BE2C (cell line): ENCODE data around the gene CHGA.

ENCODE experiments used
- DNase-seq: peaks from one replicate; pipeline ENCODE4 v3.0.0-alpha.2; 2020
- H3K27me3 ChIP-seq: fragments of 250-450 bp; sonication (Bioruptor Pico); 2 replicates; pipeline ENCODE4 v1.5.1; 2020; ENCODE audit warnings: mild to moderate bottlenecking
- H3K36me3 ChIP-seq: fragments of 250-450 bp; sonication (Bioruptor Pico); 2 replicates; pipeline ENCODE4 v1.5.1; 2020; ENCODE audit warnings: mild to moderate bottlenecking
- H3K4me1 ChIP-seq: fragments of 250-450 bp; sonication (Bioruptor Pico); 2 replicates; pipeline ENCODE4 v1.5.1; 2020
- H3K4me3 ChIP-seq: 2 replicates; pipeline ENCODE4 v1.5.1; 2011; ENCODE audit warnings: low read depth, low read length
- H3K9me3 ChIP-seq: fragments of 250-450 bp; sonication (Bioruptor Pico); 2 replicates; pipeline ENCODE4 v1.5.1; 2020
- CTCF ChIP-seq: IDR thresholded peaks from 2 replicates; pipeline ENCODE4 v1.5.1; 2012; ENCODE audit warnings: mild to moderate bottlenecking, low read depth, low read length

Gene CHGA

DNA sequence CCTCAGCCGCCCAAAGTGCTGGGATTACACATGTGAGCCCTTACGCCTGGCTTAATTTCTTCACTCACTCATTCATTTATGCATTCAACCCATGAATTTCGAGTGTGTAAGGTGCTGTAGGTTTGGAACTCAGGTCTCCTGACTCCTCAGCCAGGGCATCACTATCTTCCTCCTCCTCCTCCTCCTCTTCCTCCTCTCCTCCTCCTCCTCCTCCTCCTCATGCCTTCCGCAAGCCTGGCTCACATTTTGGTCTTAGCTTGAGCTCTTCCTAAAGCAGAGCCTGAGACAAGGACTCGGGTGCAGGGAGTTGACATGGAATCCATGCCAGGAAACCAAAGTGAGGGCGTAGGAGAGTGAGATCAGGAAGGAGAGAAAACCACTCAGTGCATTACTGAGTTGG lies 20.8 kb upstream of the CHGA start:
- Histone ChIP-seq H3K4me1 (peaks cover 17% of the 10 kb centered on the region), H3K4me3 (no peak overlapping the region), H3K27me3 (no peaks in the 10 kb centered on the region), H3K36me3 (no peaks in the 10 kb centered on the region), H3K9me3 (0 out of 2 replicates have a peak, but pooled peaks cover 3% of the 10 kb centered on the region)
- no peak for TF ChIP-seq CTCF
- DNase-seq: no peak

DNA sequence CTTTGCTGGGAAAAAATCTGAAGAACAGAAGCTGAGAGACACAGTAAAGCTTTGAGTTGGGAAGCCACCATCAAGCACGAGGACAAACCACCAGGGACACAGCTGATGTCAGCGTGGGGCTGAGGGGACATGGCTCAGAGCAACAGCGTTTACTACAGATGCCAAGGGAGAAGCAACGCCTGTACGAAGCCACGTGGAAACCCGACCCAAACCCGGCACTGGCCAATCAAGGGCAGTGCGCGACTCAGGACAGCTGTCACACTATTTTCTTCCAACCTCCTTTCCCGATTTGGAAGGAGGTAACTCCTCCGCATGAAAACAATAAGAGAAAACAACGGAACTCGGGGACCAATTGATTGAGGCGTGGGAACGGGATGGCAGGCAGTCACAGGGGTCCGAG lies 20.2 kb upstream of the CHGA start:
- Histone ChIP-seq H3K4me3 (no peak overlapping the region), H3K9me3 (0 out of 2 replicates have a peak, but pooled peaks cover 3% of the 10 kb centered on the region), H3K4me1 (peaks cover 21% of the 10 kb centered on the region), H3K27me3 (no peaks in the 10 kb centered on the region), H3K36me3 (no peaks in the 10 kb centered on the region)
- no peak for DNase-seq
- TF ChIP-seq CTCF: no peak

GRCh38 chr14:92903359-92903758 lies 19.6 kb upstream of the CHGA start:
- Histone ChIP-seq H3K36me3 (no peaks in the 10 kb centered on the region), H3K4me1 (peaks cover 21% of the 10 kb centered on the region), H3K9me3 (0 out of 2 replicates have a peak, but pooled peaks cover 3% of the 10 kb centered on the region), H3K4me3 (no peak overlapping the region), H3K27me3 (no peaks in the 10 kb centered on the region)
- no peak for DNase-seq
- TF ChIP-seq CTCF: no peak

GRCh38 chr14:92905667-92906066 lies 17.3 kb upstream of the CHGA start:
- Histone ChIP-seq H3K4me3 (no peak overlapping the region), H3K27me3 (no peaks in the 10 kb centered on the region), H3K36me3 (no peaks in the 10 kb centered on the region), H3K9me3 (0 out of 2 replicates have a peak, but pooled peaks cover 2% of the 10 kb centered on the region), H3K4me1 (peaks cover 25% of the 10 kb centered on the region)
- TF ChIP-seq CTCF: no peak
- no peak for DNase-seq

DNA sequence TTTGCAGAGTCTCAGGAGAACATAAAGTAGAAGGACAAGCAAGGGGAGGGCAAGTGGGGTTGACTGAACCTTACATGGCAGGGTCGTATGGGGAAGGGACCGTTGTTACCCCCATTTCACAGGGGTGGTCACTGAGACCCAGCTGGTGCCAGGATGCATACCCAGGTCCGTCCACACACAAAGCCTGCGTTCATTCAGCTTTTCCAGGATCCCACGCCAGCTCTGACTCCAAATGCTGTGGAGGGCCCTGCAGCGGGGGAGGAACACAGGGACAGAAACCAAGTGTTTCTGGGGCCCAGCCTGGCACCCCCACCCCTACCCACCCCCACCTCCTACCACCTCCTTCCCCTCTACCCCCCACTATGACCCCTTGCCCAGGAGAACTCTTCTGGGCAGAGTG lies 16.5 kb upstream of the CHGA start:
- H3K9me3 ChIP-seq: no peaks in the 10 kb centered on the region
- H3K27me3 ChIP-seq: no peaks in the 10 kb centered on the region
- DNase-seq: no peak
- no peaks in the 10 kb centered on the region for H3K36me3 ChIP-seq
- TF ChIP-seq CTCF: no peak
- H3K4me1 ChIP-seq: peaks cover 25% of the 10 kb centered on the region
- no peak overlapping the region for H3K4me3 ChIP-seq

DNA sequence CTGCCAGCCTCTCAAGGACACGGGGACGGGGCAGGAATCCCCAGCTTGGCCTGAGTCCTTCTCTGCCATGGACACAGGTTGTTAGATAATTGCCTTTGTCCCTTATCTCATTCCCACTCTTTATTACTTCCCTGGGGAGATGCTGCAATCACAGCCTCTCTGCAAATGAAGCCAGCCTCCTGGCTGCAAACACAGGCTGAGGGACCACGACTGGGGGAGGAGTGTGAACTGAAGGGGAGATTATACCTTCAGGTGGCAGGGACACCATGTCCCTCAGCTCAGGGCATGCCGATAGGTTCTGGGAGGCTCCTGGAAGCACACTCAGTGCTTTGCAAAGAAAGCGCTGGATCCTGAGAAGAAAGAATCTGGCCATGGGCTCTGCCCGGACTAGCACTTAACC lies 16.1 kb upstream of the CHGA start:
- TF ChIP-seq CTCF: no peak
- H3K9me3 ChIP-seq: no peaks in the 10 kb centered on the region
- peak; percentile 80 for DNase-seq
- peak overlapping the region; percentile 36 for H3K4me3 ChIP-seq
- no peaks in the 10 kb centered on the region for H3K27me3 ChIP-seq
- H3K36me3 ChIP-seq: no peaks in the 10 kb centered on the region
- peaks cover 25% of the 10 kb centered on the region for H3K4me1 ChIP-seq
